H9 (cell line): ENCODE results near the gene CACNG8. TPM values are rescaled to one million over a fixed set of nuclear protein-coding genes. Genes with fewer than 3 reads are reported as not detected.

Experiments
- DNase-seq: peaks from one replicate; pipeline ENCODE4 v3.0.0-alpha.2; 2017
- H2AFZ ChIP-seq: one replicate; pipeline ENCODE4 v1.6.1; 2013; ENCODE audit warnings: mild to moderate bottlenecking, low read length, control low read depth, moderate library complexity
- H2AK5ac ChIP-seq: 2 replicates; pipeline ENCODE4 v1.6.1; 2013; ENCODE audit warnings: low read length, control low read depth, mixed read lengths; ENCODE audit not compliant: insufficient read length
- H2BK120ac ChIP-seq: one replicate; pipeline ENCODE4 v1.6.1; 2013; ENCODE audit warnings: low read depth, mild to moderate bottlenecking, low read length, control low read depth, inconsistent platforms; ENCODE audit not compliant: poor library complexity, severe bottlenecking
- H2BK12ac ChIP-seq: 2 replicates; pipeline ENCODE4 v1.6.1; 2013; ENCODE audit warnings: low read length, control low read depth, mixed read lengths, low read depth; ENCODE audit not compliant: insufficient read length
- H2BK15ac ChIP-seq: 2 replicates; pipeline ENCODE4 v1.6.1; 2013; ENCODE audit warnings: low read depth, low read length, control low read depth
- H2BK20ac ChIP-seq: one replicate; pipeline ENCODE4 v1.6.1; 2013; ENCODE audit warnings: low read depth, mild to moderate bottlenecking, low read length, control low read depth, inconsistent platforms; ENCODE audit not compliant: poor library complexity, severe bottlenecking
- H2BK5ac ChIP-seq: 2 replicates; pipeline ENCODE4 v1.6.1; 2013; ENCODE audit warnings: low read length, control low read depth, mixed read lengths; ENCODE audit not compliant: insufficient read length
- H3K14ac ChIP-seq: 2 replicates; pipeline ENCODE4 v1.6.1; 2013; ENCODE audit warnings: low read length, control low read depth; ENCODE audit not compliant: insufficient read depth
- H3K18ac ChIP-seq: 2 replicates; pipeline ENCODE4 v1.6.1; 2013; ENCODE audit warnings: low read depth, mild to moderate bottlenecking, mixed read lengths, low read length, control low read depth; ENCODE audit not compliant: insufficient read length
- H3K23ac ChIP-seq: 2 replicates; pipeline ENCODE4 v1.6.1; 2013; ENCODE audit warnings: low read length, control low read depth, mixed read lengths, low read depth; ENCODE audit not compliant: insufficient read length
- H3K23me2 ChIP-seq: 2 replicates; pipeline ENCODE4 v1.6.1; 2013; ENCODE audit warnings: low read depth, mild to moderate bottlenecking, mixed read lengths, low read length, control low read depth; ENCODE audit not compliant: insufficient read length, poor library complexity, severe bottlenecking
- H3K27ac ChIP-seq: 2 replicates; pipeline ENCODE4 v1.5.1; 2013; ENCODE audit warnings: low read length, control low read depth, mixed read lengths, low read depth; ENCODE audit not compliant: insufficient read length
- H3K27me3 ChIP-seq: 2 replicates; pipeline ENCODE4 v1.6.1; 2013; ENCODE audit warnings: low read length, control low read depth, inconsistent platforms; ENCODE audit not compliant: insufficient read depth
- H3K4ac ChIP-seq: 2 replicates; pipeline ENCODE4 v1.6.1; 2013; ENCODE audit warnings: low read depth, mild to moderate bottlenecking, control low read depth, inconsistent platforms, low read length, moderate library complexity
- H3K4me1 ChIP-seq: 2 replicates; pipeline ENCODE4 v1.6.1; 2013; ENCODE audit warnings: low read length, control low read depth, inconsistent platforms; ENCODE audit not compliant: insufficient read depth
- H3K4me2 ChIP-seq: 2 replicates; pipeline ENCODE4 v1.6.1; 2013; ENCODE audit warnings: low read length, control low read depth, mixed read lengths; ENCODE audit not compliant: insufficient read length, insufficient read depth
- H3K56ac ChIP-seq: 2 replicates; pipeline ENCODE4 v1.6.1; 2013; ENCODE audit warnings: low read depth, mild to moderate bottlenecking, mixed read lengths, low read length, control low read depth; ENCODE audit not compliant: insufficient read length
- H3K79me1 ChIP-seq: 2 replicates; pipeline ENCODE4 v1.6.1; 2013; ENCODE audit warnings: low read depth, mild to moderate bottlenecking, moderate library complexity, low read length, control low read depth, inconsistent platforms; ENCODE audit not compliant: insufficient read depth, poor library complexity, severe bottlenecking
- H3K79me2 ChIP-seq: 2 replicates; pipeline ENCODE4 v1.6.1; 2013; ENCODE audit warnings: low read length, control low read depth, inconsistent platforms; ENCODE audit not compliant: insufficient read depth
- H3K9ac ChIP-seq: 2 replicates; pipeline ENCODE4 v1.6.1; 2013; ENCODE audit warnings: low read length, control low read depth, mixed read lengths; ENCODE audit not compliant: insufficient read length; ENCODE audit errors: extremely low read depth
- H3K9me3 ChIP-seq: one replicate; pipeline ENCODE4 v1.6.1; 2013; ENCODE audit warnings: low read depth, low read length, inconsistent platforms; ENCODE audit not compliant: control insufficient read depth
- H3T11ph ChIP-seq: one replicate; pipeline ENCODE4 v1.6.1; 2013; ENCODE audit warnings: mild to moderate bottlenecking, low read length, control low read depth, inconsistent platforms
- H4K20me1 ChIP-seq: one replicate; pipeline ENCODE4 v1.6.1; 2013; ENCODE audit not compliant: control insufficient read depth, insufficient read length, insufficient read depth
- H4K5ac ChIP-seq: 2 replicates; pipeline ENCODE4 v1.6.1; 2013; ENCODE audit warnings: low read depth, mild to moderate bottlenecking, mixed read lengths, low read length, control low read depth; ENCODE audit not compliant: insufficient read length
- H4K8ac ChIP-seq: replicated peaks from 2 replicates; pipeline ENCODE4 v1.6.1; 2013; ENCODE audit warnings: low read length, control low read depth, mixed read lengths, low read depth; ENCODE audit not compliant: insufficient read length
- H4K91ac ChIP-seq: 2 replicates; pipeline ENCODE4 v1.6.1; 2013; ENCODE audit warnings: low read depth, mild to moderate bottlenecking, moderate library complexity, mixed read lengths, low read length, control low read depth; ENCODE audit not compliant: insufficient read length
- H3K27ac Mint-ChIP-seq, 3 experiments: 2 replicates in 2 of 3; 3 replicates in 1 of 3; pipeline ENCODE4 v1.8.0; 2020 to 2021; ENCODE audit warnings: mixed read lengths in 3 of 3, mild to moderate bottlenecking in 1 of 3, moderate library complexity in 1 of 3
- H3K27me3 Mint-ChIP-seq: 2 replicates; pipeline ENCODE4 v1.8.0; 2021; ENCODE audit warnings: low read depth, mild to moderate bottlenecking, moderate library complexity, mixed read lengths
- H3K36me3 Mint-ChIP-seq, 3 experiments: 2 replicates in 2 of 3; 3 replicates in 1 of 3; pipeline ENCODE4 v1.8.0; 2020 to 2021; ENCODE audit warnings: low read depth in 3 of 3, mixed read lengths in 3 of 3; ENCODE audit not compliant: insufficient read depth in 1 of 3
- H3K4me1 Mint-ChIP-seq, 2 experiments: 2 replicates each; pipeline ENCODE4 v1.8.0; 2020; ENCODE audit warnings: mixed read lengths in 2 of 2
- H3K4me3 Mint-ChIP-seq, 2 experiments: 2 replicates in 1 of 2; 3 replicates in 1 of 2; pipeline ENCODE4 v1.8.0; 2020 to 2021; ENCODE audit warnings: mild to moderate bottlenecking in 2 of 2, mixed read lengths in 2 of 2, moderate library complexity in 1 of 2
- H3K9me3 Mint-ChIP-seq, 2 experiments: 2 replicates in 1 of 2; 3 replicates in 1 of 2; pipeline ENCODE4 v1.8.0; 2020; ENCODE audit warnings: mild to moderate bottlenecking in 2 of 2, mixed read lengths in 2 of 2, moderate library complexity in 1 of 2
- WGBS: extraction: QIAGEN DNeasy Blood & Tissue Kit; methylation state at CpG from one replicate; pipeline ENCODE4 v1.1.7; 2013; ENCODE audit warnings: missing lambda C conversion rate, low lambda C conversion rate, mixed read lengths; ENCODE audit not compliant: insufficient read length; ENCODE audit errors: extremely low coverage; 5-methylcytosine and 5-hydroxymethylcytosine counted together
- total RNA-seq: library from RNA; stranded (reverse); gene quantifications from 2 replicates; pipeline ENCODE4 v1.2.1, GENCODE V29; 2021
- TF ChIP-seq, protein P1 (sequence below): fragments of 200-600 bp; sonication (generic); conservative IDR thresholded peaks from 3 replicates; pipeline ENCODE4 v1.8.0; 2021; ENCODE audit warnings: antibody characterized with exemption, mild to moderate bottlenecking

The CACNG8 gene
- total RNA-seq, 1 experiment from 2014 or later: 7.1 TPM

DNA sequence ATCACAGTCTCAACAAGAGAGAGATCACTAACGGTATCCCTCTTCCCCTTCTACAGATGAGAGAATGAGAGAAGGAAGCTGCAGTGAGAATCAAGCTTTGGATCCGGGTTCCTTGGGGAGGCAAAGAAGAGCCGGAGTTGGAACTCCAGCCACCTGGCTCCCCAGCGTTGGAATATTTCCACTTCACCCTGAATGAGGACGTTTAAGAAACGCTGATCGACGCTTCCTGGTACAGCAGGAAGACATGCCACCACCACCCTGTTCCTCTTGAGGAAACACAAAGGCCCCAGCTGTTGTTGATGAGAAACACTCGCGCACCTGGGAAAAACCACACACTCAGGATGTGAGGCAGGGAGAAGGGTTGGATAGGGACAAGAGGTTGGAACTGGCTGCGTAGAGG, 11.3 kb upstream of the CACNG8 start:
- Histone ChIP-seq H3K9ac (no peak overlapping the region), H3K4me2 (no peak overlapping the region), H3T11ph (no peak overlapping the region), H4K8ac (no peak overlapping the region), H3K4ac (no peak overlapping the region), H2AFZ (no peak overlapping the region), H2BK120ac (no peak overlapping the region), H2BK15ac (no peak overlapping the region), H3K27ac (no peak overlapping the region), H2BK12ac (no peak overlapping the region), H2BK20ac (no peak overlapping the region), H3K23ac (no peak overlapping the region), H3K14ac (no peak overlapping the region), H2AK5ac (no peak overlapping the region), H3K4me1 (no peaks in the 10 kb centered on the region; the same call in none of the 2 replicates), H3K27me3 (no peaks in the 10 kb centered on the region), H3K79me1 (no peaks in the 10 kb centered on the region), H3K79me2 (no peaks in the 10 kb centered on the region), H3K9me3 (no peaks in the 10 kb centered on the region), H4K5ac (no peak overlapping the region), H2BK5ac (no peak overlapping the region), H4K91ac (no peak overlapping the region), H3K56ac (no peak overlapping the region), H4K20me1 (no peaks in the 10 kb centered on the region), H3K18ac (no peak overlapping the region), H3K23me2 (no peaks in the 10 kb centered on the region)
- Mint-ChIP-seq H3K27ac (no peak overlapping the region), H3K9me3 (peaks cover 0 to 3% of the 10 kb centered on the region in 2 experiments; a peak in 1 of 5 replicates), H3K36me3 (peaks cover 0 to 4% (median 0%) of the 10 kb centered on the region in 3 experiments; a peak in 1 of 7 replicates), H3K27me3 (peaks cover 11% of the 10 kb centered on the region), H3K4me1 (peaks cover 12 to 30% of the 10 kb centered on the region in 2 experiments), H3K4me3 (no peak overlapping the region)
- DNase-seq: no peak
- no CpG with 5 or more reads among the region's 11 CpGs for WGBS
- TF ChIP-seq, protein P1, sequence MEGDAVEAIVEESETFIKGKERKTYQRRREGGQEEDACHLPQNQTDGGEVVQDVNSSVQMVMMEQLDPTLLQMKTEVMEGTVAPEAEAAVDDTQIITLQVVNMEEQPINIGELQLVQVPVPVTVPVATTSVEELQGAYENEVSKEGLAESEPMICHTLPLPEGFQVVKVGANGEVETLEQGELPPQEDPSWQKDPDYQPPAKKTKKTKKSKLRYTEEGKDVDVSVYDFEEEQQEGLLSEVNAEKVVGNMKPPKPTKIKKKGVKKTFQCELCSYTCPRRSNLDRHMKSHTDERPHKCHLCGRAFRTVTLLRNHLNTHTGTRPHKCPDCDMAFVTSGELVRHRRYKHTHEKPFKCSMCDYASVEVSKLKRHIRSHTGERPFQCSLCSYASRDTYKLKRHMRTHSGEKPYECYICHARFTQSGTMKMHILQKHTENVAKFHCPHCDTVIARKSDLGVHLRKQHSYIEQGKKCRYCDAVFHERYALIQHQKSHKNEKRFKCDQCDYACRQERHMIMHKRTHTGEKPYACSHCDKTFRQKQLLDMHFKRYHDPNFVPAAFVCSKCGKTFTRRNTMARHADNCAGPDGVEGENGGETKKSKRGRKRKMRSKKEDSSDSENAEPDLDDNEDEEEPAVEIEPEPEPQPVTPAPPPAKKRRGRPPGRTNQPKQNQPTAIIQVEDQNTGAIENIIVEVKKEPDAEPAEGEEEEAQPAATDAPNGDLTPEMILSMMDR: no peak
